Stimulated activated effector memory CD8-positive, alpha-beta T cell treated with anti-CD3 and anti-CD28 coated beads, Interleukin-12 subunit alpha, Interleukin-12 subunit beta, amount 100 ng/mL, for 72 hours (primary cell): ENCODE data around the gene HDAC10.

Experiments
- ATAC-seq: fragments of 150-1000 bp; cut with Tn5 transposase; 2 replicates; pipeline ENCODE4 v1.10.0; 2021
- DNase-seq, 2 donors: peaks; one replicate each; pipeline ENCODE4 v3.0.0; 2021 to 2022; ENCODE audit warnings: low spot score in 2 of 2
- H3K27ac Mint-ChIP-seq: one replicate; pipeline ENCODE4 v1.8.0; 2022; ENCODE audit warnings: mild to moderate bottlenecking, mixed read lengths
- H3K36me3 Mint-ChIP-seq: one replicate; pipeline ENCODE4 v1.8.0; 2022; ENCODE audit warnings: mild to moderate bottlenecking, mixed read lengths
- H3K4me1 Mint-ChIP-seq: one replicate; pipeline ENCODE4 v1.8.0; 2022; ENCODE audit warnings: mixed read lengths
- H3K4me3 Mint-ChIP-seq: one replicate; pipeline ENCODE4 v1.8.0; 2022; ENCODE audit warnings: mild to moderate bottlenecking, mixed read lengths
- H3K9me3 Mint-ChIP-seq: one replicate; pipeline ENCODE4 v1.8.0; 2022; ENCODE audit warnings: mixed read lengths

The HDAC10 gene

DNA sequence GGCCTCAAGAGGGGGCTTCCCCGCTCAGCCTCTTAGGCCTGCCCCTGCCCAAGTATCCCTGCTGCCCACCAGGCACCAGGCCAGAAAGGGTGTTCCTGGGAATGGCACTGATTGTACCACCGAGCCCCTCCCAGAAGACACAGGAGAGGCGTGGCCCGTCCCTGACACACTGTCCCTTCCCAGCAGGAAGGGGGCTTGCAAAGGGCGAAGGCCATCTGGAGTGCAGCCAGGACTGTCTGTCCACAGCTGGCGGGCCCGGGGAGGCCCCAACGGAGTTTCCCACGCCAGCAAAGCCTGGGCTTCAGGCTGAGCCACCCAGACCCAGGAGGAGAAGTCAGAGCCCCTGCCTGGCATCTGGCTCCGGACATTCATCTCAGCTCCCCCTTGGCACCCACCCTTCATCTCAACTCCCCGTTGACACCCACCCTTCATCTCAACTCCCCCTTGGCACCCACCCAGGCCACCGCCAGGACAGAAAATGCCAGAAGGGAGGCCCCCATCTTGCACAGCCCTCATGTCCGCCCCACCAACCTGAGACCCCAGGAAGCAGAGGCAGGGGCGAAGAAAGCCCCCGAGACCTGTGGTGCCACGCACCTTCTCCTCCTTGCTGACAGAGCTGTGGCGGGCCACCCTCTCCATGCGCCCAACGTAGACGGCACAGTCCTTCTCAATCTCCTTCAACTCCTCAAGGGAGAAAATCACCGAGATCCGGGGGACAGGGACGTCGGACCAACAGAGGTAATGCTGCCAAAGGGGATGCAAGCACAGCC, 25.7 kb downstream of the HDAC10 start:
- ATAC-seq (no peak), DNase-seq (no peak)
- H3K27ac Mint-ChIP-seq = no peak overlapping the region
- peaks cover 64% of the 10 kb centered on the region for H3K36me3 Mint-ChIP-seq
- H3K4me1 Mint-ChIP-seq = peaks cover 16% of the 10 kb centered on the region
- no peaks in the 10 kb centered on the region for H3K9me3 Mint-ChIP-seq
- no peak overlapping the region for H3K4me3 Mint-ChIP-seq

DNA sequence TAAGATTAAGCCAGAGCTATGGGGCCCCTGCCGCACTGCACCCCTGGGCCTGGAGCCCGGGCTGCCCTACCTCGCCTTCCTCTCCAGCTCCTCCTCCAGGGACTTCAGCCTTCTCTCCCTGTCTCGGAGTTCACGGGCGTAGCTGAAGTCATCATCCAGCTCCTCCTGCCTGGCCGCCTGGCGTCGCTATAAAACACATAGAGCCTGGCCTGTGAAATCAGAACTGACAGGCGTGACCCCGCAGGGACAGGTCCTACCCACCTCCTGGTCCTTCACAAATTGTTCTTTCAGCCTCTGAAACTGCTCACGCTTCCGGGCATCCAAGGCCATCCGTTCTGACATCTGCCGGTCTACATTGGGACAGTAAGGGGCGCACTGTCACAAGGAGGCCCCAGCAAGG, 27.0 kb downstream of the HDAC10 start:
- Mint-ChIP-seq H3K4me3 (no peak overlapping the region), H3K4me1 (peaks cover 7% of the 10 kb centered on the region), H3K36me3 (peaks cover 61% of the 10 kb centered on the region), H3K27ac (peak overlapping the region; percentile 45), H3K9me3 (no peaks in the 10 kb centered on the region)
- no peak for DNase-seq
- no peak for ATAC-seq

DNA sequence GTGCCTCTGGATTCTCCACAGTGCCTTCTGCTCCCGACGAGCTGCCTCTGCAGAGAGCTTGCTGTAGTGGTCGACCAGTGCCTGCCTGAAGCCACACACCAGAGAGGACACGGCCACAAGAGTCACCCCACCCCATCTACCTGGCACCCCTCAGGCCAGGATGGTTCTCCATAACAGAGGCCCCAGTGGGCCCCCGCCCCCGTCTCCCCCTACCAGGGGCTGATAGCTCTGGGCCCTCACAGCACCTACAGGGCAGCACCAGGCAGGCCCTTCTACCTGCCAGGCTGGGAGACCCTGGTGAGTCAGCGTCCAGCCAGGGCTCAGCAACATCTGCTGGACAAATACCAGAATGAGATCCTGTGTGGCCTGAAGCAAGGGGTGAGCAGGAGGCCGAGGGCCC, 28.6 kb downstream of the HDAC10 start:
- Mint-ChIP-seq H3K4me1 (no peaks in the 10 kb centered on the region), H3K36me3 (peaks cover 67% of the 10 kb centered on the region), H3K27ac (no peak overlapping the region), H3K4me3 (no peak overlapping the region), H3K9me3 (no peaks in the 10 kb centered on the region)
- no peak for ATAC-seq
- no peak for DNase-seq

DNA sequence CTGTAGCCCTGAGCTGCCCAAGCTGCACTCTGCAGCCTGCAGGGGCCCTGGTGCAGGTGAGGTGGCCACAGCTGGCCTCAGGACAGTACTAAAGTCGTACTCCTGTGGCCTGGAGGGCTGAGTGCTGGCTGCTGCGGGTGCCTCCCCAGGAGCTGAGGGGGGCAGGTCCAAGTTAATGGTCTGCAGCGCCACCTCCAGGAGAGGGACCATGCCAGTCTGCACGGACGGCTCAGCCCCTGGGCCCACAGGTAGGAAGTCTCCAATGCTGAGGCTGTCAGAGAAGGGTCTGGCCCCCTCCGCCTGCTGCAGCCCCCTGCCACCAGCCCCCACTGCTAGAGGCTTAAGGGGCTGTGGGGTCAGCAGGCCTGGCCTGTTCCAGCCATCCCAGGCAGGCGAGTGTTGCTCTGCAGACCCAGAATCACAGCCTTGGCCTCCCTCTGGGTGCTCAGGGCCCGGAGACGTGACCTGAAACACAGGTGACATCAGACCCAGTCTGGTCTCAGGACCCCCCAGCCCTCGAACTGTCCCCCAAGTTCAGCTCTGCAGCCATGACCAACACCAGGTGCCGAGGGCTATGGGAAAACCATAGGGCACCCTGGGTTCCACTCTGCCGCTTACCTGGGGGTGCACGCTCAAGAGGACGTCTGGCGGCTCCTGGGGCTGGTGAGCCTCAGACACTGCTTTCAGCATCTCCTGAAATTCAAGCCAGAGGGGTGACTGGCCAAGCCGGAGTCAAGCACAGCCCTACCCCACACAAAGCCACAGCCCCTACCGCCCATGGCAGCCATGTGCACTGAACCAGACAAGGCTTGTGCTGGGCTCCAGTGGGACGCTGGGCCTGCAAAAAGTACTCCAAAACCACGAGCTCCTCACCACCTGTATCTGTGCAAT, 29.4 kb downstream of the HDAC10 start:
- no peak overlapping the region for H3K4me3 Mint-ChIP-seq
- no peak for ATAC-seq
- peaks cover 72% of the 10 kb centered on the region for H3K36me3 Mint-ChIP-seq
- no peak overlapping the region for H3K27ac Mint-ChIP-seq
- H3K4me1 Mint-ChIP-seq = no peaks in the 10 kb centered on the region
- H3K9me3 Mint-ChIP-seq = no peaks in the 10 kb centered on the region
- no peak for DNase-seq

DNA sequence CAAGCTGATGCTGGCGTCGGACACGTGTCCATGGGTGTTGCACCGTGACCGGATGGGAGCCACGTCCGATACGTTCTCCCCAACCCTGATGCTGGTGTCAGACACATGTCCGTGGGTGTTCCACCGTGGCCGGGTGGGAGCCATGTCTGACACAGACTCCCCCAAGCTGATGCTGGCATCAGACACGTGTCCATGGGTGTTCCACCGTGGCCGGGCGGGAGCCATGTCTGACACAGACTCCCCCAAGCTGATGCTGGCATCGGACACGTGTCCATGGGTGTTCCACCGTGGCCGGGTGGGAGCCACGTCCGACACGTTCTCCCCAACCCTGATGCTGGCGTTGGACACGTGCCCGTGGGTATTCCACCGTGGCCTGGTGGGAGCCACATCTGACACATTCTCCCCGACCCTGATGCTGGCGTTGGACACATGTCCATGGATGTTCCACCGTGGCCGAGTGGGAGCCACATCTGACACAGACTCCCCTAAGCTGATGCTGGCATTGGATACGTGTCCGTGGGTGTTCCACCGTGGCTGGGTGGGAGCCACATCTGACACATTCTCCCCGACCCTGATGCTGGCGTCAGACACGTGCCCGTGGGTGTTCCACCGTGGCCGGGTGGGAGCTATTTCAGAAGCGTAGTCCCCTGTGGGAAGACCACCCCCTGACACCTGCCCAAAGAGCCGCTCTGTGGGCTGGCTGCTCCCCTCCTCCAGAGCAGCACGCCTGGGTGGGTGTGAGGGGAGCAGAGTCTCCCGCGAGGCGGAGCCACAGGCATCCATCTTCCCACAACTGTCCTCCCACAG, 30.3 kb downstream of the HDAC10 start:
- H3K36me3 Mint-ChIP-seq = peaks cover 79% of the 10 kb centered on the region
- no peak for DNase-seq
- no peak for ATAC-seq
- H3K27ac Mint-ChIP-seq = no peak overlapping the region
- H3K4me1 Mint-ChIP-seq = no peaks in the 10 kb centered on the region
- no peaks in the 10 kb centered on the region for H3K9me3 Mint-ChIP-seq
- H3K4me3 Mint-ChIP-seq = no peak overlapping the region

DNA sequence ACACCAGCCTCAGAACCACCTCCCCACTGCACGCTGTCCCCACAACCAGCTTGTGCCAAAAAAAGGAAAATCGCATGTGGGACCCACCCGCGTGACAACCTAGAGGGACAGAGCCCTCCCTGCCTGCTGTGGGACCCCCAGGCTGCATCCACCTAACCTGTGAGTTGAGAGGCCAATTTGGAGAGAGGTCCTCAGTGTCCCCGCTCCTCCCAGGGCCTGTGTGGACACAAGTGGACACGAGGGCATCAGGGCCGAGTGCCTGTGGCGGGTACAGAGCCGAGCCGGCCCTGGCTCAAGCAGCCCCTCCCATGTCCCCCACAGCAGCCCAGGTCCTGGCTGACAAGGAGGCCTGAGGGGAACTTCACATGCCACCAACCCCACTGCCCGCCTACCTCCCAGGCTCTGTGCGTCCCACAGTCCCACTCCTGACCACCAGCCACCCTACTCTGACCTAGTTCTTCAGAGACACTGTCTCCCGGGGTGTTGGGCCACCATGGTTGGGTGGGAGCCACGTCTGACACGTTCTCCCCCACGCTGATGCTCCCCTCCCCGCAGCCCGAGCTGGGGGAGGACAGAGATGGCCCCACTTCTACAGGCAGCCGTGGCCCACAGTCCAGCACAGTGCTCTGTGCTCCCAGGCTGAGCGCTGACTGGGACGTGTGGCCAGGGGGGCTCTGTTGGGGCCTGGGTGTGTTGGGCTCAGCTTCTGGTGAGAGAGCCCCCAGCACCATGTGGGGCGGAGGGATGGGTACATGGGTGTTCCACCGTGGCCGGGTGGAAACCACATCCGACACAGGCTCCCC, 31.1 kb downstream of the HDAC10 start:
- no peak for DNase-seq
- H3K4me1 Mint-ChIP-seq = peaks cover 3% of the 10 kb centered on the region
- no peak overlapping the region for H3K27ac Mint-ChIP-seq
- peaks cover 80% of the 10 kb centered on the region for H3K36me3 Mint-ChIP-seq
- ATAC-seq = no peak
- H3K9me3 Mint-ChIP-seq = no peaks in the 10 kb centered on the region
- H3K4me3 Mint-ChIP-seq = no peak overlapping the region

DNA sequence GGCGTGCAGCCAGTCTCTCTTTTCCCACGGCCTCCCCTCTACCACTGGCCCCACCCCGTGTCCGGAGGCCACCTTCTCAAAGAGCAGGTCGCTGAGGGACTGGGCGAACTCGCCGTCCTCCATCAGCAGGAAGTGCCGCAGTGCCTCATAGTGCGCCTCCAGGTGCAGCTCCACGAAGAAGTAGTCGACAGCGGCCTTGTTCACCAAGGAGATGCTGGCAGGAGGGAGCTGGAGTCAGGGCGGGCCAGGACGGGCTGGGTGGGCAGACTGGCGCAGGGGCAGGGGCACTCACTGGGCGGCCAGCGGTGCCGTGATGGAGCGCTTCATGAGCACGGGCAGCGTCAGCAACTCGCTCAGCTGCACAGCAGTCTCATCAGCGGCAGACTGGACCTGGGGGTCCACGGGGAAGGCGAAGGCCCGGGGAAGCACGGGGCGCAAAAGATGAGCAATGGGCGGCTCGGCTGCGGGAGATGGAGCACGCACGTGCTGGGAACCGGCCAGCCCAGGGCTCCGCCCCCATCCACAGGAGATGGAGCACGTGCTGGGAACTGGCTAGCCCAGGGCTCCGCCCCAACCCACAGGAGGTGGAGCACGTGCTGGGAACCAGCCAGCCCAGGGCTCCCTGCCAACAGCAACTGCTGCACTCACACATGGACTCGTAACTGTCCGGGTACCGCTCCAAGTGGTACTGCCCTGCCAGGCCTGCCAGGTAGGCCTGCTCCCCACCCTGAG, 31.9 kb downstream of the HDAC10 start:
- peaks cover 82% of the 10 kb centered on the region for H3K36me3 Mint-ChIP-seq
- peaks cover 7% of the 10 kb centered on the region for H3K4me1 Mint-ChIP-seq
- ATAC-seq = no peak
- DNase-seq = no peak
- H3K4me3 Mint-ChIP-seq = no peak overlapping the region
- no peak overlapping the region for H3K27ac Mint-ChIP-seq
- H3K9me3 Mint-ChIP-seq = no peaks in the 10 kb centered on the region

DNA sequence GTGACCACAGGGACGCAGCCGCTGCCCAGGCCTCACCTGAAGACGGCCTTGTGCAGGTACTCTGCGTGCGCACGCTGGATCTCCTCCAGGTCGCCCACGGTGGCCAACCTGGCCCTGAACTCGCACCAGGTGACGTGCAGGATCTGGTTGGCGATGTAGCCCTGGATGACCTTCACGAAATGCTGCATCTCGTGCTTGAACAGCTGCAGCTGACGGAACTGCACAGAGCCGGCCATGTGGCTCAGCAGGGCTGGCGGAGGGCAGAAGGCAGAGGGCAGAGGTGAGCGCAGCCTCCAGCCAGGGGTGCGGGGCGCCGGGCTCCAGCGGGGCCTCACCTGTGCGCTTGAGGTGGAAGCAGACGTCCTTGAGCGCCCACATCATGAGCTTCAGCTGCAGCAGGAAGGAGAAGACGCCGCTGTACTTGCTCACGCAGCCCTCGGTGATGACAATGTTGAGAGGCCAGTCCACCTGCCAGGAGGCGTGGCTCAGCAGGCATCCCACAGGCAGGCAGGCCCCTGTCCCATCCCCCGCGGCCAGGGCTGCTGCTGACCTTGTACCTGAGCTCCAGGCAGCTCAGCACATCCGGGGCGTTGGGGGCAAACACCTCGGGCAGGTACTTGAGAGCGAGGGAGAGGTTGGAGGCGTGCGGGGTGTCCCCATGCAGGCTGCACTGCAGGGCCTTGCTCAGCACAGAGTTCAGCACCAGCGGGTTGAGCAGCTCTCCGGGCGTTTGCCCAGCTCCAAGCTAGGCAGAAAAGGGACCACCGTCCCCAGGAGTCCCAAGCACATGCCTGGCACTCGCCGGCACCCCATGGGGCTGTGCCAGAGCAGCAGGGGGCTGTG, 32.7 kb downstream of the HDAC10 start:
- Mint-ChIP-seq H3K4me3 (no peak overlapping the region), H3K36me3 (peaks cover 82% of the 10 kb centered on the region), H3K9me3 (no peaks in the 10 kb centered on the region), H3K27ac (no peak overlapping the region), H3K4me1 (peaks cover 7% of the 10 kb centered on the region)
- DNase-seq (no peak), ATAC-seq (no peak)

DNA sequence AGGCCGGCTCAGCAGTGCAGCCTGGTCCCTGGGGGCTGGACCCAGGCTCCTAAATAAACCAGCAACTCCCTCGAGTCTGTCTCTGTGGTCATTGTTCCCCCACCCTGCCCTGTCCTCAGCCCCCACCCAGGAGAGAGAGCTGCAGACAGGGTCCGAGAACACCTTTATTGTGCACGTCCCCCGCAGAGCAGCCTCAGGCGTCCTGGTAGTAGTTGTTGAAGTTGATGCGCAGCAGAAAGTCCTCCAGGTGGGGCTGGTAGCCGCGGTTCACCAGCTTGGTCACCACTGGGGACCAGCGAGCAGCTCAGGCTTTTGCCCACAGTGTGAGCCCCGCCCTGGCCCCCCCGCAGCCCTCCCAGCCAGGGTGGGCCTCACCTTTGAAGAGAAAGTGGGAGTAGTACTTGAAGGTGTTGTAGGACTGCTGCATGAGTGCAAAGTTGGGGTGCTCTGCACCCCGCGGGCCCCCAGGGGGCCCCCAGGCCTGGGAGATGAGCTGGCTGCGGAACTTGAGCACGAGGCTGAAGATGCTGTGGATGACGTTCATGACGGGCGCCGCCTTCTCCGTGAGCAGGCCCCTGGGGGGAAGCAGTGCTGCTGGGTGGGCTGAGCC, 33.4 kb downstream of the HDAC10 start:
- peaks cover 13% of the 10 kb centered on the region for H3K4me1 Mint-ChIP-seq
- H3K36me3 Mint-ChIP-seq = peaks cover 82% of the 10 kb centered on the region
- H3K4me3 Mint-ChIP-seq = no peak overlapping the region
- no peak for DNase-seq
- no peaks in the 10 kb centered on the region for H3K9me3 Mint-ChIP-seq
- no peak for ATAC-seq
- peak overlapping the region; percentile 58 for H3K27ac Mint-ChIP-seq

DNA sequence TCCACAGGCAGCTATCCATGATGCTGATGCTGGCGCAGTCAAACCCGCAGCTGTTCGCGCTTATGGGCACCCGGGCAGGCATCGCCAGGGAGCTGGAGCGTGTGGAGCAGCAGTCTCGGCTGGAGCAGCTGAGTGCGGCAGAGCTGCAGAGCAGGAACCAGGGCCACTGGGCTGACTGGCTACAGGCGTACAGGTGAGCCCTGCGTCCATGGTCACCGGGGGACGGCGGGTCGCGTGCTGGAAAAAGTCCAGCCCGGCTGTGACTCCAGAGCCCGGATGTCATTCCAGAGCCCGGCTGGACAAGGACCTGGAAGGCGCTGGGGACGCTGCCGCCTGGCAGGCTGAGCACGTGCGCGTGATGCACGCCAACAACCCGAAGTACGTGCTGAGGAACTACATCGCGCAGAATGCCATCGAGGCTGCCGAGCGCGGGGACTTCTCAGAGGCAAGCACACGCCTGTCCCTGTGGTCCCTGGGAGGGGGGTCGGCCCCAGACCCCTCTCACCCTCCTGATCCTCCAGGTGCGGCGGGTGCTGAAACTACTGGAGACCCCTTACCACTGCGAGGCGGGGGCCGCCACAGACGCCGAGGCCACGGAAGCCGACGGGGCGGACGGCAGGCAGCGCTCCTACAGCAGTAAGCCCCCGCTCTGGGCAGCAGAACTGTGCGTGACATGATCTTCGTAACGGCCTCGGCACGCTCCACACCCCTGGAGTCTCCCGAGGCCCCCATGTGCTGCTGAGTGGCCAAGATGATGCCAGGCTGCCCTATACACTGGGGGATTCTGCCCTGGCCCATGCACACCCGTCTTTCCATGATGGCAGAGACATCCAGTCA, 34.2 kb downstream of the HDAC10 start:
- ATAC-seq (peak; percentile 9), DNase-seq (no peak)
- peaks cover 82% of the 10 kb centered on the region for H3K36me3 Mint-ChIP-seq
- H3K27ac Mint-ChIP-seq = peak overlapping the region; percentile 58
- H3K9me3 Mint-ChIP-seq = no peaks in the 10 kb centered on the region
- H3K4me1 Mint-ChIP-seq = peaks cover 17% of the 10 kb centered on the region
- H3K4me3 Mint-ChIP-seq = no peak overlapping the region

DNA sequence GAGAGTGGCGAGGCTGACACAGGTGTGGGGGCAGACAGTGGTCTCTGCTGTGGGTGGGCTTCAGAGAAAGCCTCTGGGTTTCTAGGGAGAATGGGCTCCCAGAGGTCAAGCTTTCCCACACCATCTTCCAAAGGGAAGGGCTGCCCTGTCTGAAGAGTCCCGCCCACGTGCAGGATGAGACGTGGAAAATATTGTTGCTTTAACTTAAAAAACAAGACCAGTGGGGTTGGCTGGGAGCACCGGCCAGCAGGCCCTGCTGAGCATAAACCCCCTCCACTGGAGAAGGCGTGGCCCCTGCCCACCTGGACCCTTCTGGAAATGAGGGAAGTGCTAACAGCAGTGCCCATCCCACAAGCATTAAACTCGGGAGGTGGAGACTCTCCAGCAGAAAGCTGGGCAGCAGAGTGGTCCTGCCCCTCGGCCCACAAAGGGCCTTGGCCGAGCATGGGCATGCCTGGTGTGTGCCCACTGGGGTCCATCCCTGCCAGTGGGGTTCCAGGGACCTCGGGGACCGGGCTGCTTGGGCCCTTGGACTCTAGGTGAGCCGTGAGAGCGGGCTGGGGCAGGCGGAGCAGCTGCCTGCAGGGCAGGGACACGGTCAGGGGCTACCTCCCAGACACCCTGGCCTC, 34.9 kb downstream of the HDAC10 start:
- DNase-seq = no peak
- Mint-ChIP-seq H3K4me3 (no peak overlapping the region), H3K27ac (peak overlapping the region; percentile 56), H3K36me3 (peaks cover 84% of the 10 kb centered on the region), H3K4me1 (peaks cover 17% of the 10 kb centered on the region), H3K9me3 (no peaks in the 10 kb centered on the region)
- ATAC-seq = no peak
